T-helper 1 cell treated with Interleukin-12 subunit alpha and Interleukin-12 subunit beta and Interleukin-4 antibody, amounts not matched to agents 30 μg/mL and 1 μg/mL, for 36 hours (primary cell): Measurements from ENCODE around the gene TICAM2.

Experiments used
- H3K27ac Mint-ChIP-seq: one replicate; pipeline ENCODE4 v1.8.0; 2021; ENCODE audit warnings: mild to moderate bottlenecking, mixed read lengths
- H3K27me3 Mint-ChIP-seq: one replicate; pipeline ENCODE4 v1.8.0; 2021; ENCODE audit warnings: low read depth, mixed read lengths
- H3K36me3 Mint-ChIP-seq: one replicate; pipeline ENCODE4 v1.8.0; 2021; ENCODE audit warnings: low read depth, mixed read lengths
- H3K4me1 Mint-ChIP-seq: one replicate; pipeline ENCODE4 v1.8.0; 2021; ENCODE audit warnings: low read depth, mixed read lengths
- H3K4me3 Mint-ChIP-seq: one replicate; pipeline ENCODE4 v1.8.0; 2021; ENCODE audit warnings: mild to moderate bottlenecking, moderate library complexity, mixed read lengths
- H3K9me3 Mint-ChIP-seq: one replicate; pipeline ENCODE4 v1.8.0; 2021; ENCODE audit warnings: mixed read lengths

Gene TICAM2

GRCh38 chr5:115589043-115589442 lies 13.2 kb downstream of the TICAM2 start:
- peaks cover 3% of the 10 kb centered on the region for H3K27me3 Mint-ChIP-seq
- no peak overlapping the region for H3K27ac Mint-ChIP-seq
- no peaks in the 10 kb centered on the region for H3K9me3 Mint-ChIP-seq
- peaks cover 2% of the 10 kb centered on the region for H3K4me1 Mint-ChIP-seq
- H3K4me3 Mint-ChIP-seq, result no peak overlapping the region
- H3K36me3 Mint-ChIP-seq, result peaks cover 2% of the 10 kb centered on the region

GRCh38 chr5:115588640-115589039 lies 13.6 kb downstream of the TICAM2 start:
- Mint-ChIP-seq H3K9me3 (no peaks in the 10 kb centered on the region), H3K4me1 (peaks cover 2% of the 10 kb centered on the region)

GRCh38 chr5:115586525-115587146 lies 15.6 kb downstream of the TICAM2 start:
- Mint-ChIP-seq H3K4me3 (no peak overlapping the region), H3K36me3 (peaks cover 3% of the 10 kb centered on the region), H3K4me1 (peaks cover 2% of the 10 kb centered on the region), H3K27me3 (peaks cover 2% of the 10 kb centered on the region), H3K9me3 (no peaks in the 10 kb centered on the region), H3K27ac (no peak overlapping the region)

More at GRCh38 chr5:115588640-115589039, 13.6 kb downstream of the TICAM2 start:
- Mint-ChIP-seq H3K27me3 (peaks cover 3% of the 10 kb centered on the region), H3K4me3 (no peak overlapping the region), H3K27ac (no peak overlapping the region), H3K36me3 (peaks cover 2% of the 10 kb centered on the region)

GRCh38 chr5:115585265-115585664 lies 17.0 kb downstream of the TICAM2 start:
- Mint-ChIP-seq H3K36me3 (peaks cover 5% of the 10 kb centered on the region), H3K4me1 (no peaks in the 10 kb centered on the region), H3K4me3 (no peak overlapping the region), H3K27ac (no peak overlapping the region), H3K27me3 (no peaks in the 10 kb centered on the region), H3K9me3 (no peaks in the 10 kb centered on the region)

- no peak overlapping the region for H3K4me3 Mint-ChIP-seq
- H3K27ac Mint-ChIP-seq, result no peak overlapping the region
- H3K36me3 Mint-ChIP-seq, result peaks cover 5% of the 10 kb centered on the region
- no peaks in the 10 kb centered on the region for H3K4me1 Mint-ChIP-seq
- no peaks in the 10 kb centered on the region for H3K27me3 Mint-ChIP-seq
- H3K9me3 Mint-ChIP-seq, result no peaks in the 10 kb centered on the region
Observed at GRCh38 chr5:115584501-115584900, 17.8 kb downstream of the TICAM2 start.

- H3K9me3 Mint-ChIP-seq, result no peaks in the 10 kb centered on the region
- H3K4me3 Mint-ChIP-seq, result no peak overlapping the region
- no peaks in the 10 kb centered on the region for H3K27me3 Mint-ChIP-seq
- H3K36me3 Mint-ChIP-seq, result peaks cover 5% of the 10 kb centered on the region
- no peaks in the 10 kb centered on the region for H3K4me1 Mint-ChIP-seq
- H3K27ac Mint-ChIP-seq, result no peak overlapping the region
Observed at GRCh38 chr5:115583474-115583873, 18.8 kb downstream of the TICAM2 start.

- Mint-ChIP-seq H3K9me3 (no peaks in the 10 kb centered on the region), H3K27me3 (no peaks in the 10 kb centered on the region), H3K36me3 (peaks cover 5% of the 10 kb centered on the region), H3K4me3 (no peak overlapping the region), H3K27ac (no peak overlapping the region), H3K4me1 (no peaks in the 10 kb centered on the region)
Observed at GRCh38 chr5:115580941-115581340, 21.3 kb downstream of the TICAM2 start.

- no peaks in the 10 kb centered on the region for H3K4me1 Mint-ChIP-seq
- H3K9me3 Mint-ChIP-seq, result no peaks in the 10 kb centered on the region
- H3K4me3 Mint-ChIP-seq, result no peak overlapping the region
- peaks cover 5% of the 10 kb centered on the region for H3K36me3 Mint-ChIP-seq
- no peak overlapping the region for H3K27ac Mint-ChIP-seq
- no peaks in the 10 kb centered on the region for H3K27me3 Mint-ChIP-seq
Observed at GRCh38 chr5:115579747-115580173, 22.5 kb downstream of the TICAM2 start.

GRCh38 chr5:115579216-115579615 lies 23.1 kb downstream of the TICAM2 start:
- Mint-ChIP-seq H3K4me1 (no peaks in the 10 kb centered on the region), H3K4me3 (no peak overlapping the region), H3K27me3 (no peaks in the 10 kb centered on the region), H3K27ac (no peak overlapping the region), H3K36me3 (peaks cover 5% of the 10 kb centered on the region), H3K9me3 (no peaks in the 10 kb centered on the region)

- Mint-ChIP-seq H3K4me1 (no peaks in the 10 kb centered on the region), H3K27ac (no peak overlapping the region), H3K4me3 (no peak overlapping the region), H3K36me3 (peaks cover 5% of the 10 kb centered on the region), H3K27me3 (peaks cover 2% of the 10 kb centered on the region), H3K9me3 (no peaks in the 10 kb centered on the region)
Observed at GRCh38 chr5:115578657-115579056, 23.6 kb downstream of the TICAM2 start.

- no peaks in the 10 kb centered on the region for H3K4me1 Mint-ChIP-seq
- H3K4me3 Mint-ChIP-seq, result no peak overlapping the region
- no peak overlapping the region for H3K27ac Mint-ChIP-seq
- H3K9me3 Mint-ChIP-seq, result no peaks in the 10 kb centered on the region
- H3K27me3 Mint-ChIP-seq, result peaks cover 3% of the 10 kb centered on the region
- peaks cover 3% of the 10 kb centered on the region for H3K36me3 Mint-ChIP-seq
Observed at GRCh38 chr5:115577741-115578140, 24.5 kb downstream of the TICAM2 start.

- Mint-ChIP-seq H3K27ac (no peak overlapping the region), H3K4me1 (no peaks in the 10 kb centered on the region), H3K36me3 (peaks cover 3% of the 10 kb centered on the region), H3K4me3 (no peak overlapping the region), H3K9me3 (no peaks in the 10 kb centered on the region), H3K27me3 (peaks cover 8% of the 10 kb centered on the region)
Observed at GRCh38 chr5:115577329-115577728, 24.9 kb downstream of the TICAM2 start.

- H3K27ac Mint-ChIP-seq, result no peak overlapping the region
- peaks cover under 1% of the 10 kb centered on the region for H3K36me3 Mint-ChIP-seq
- no peaks in the 10 kb centered on the region for H3K4me1 Mint-ChIP-seq
- no peaks in the 10 kb centered on the region for H3K9me3 Mint-ChIP-seq
- H3K4me3 Mint-ChIP-seq, result no peak overlapping the region
- H3K27me3 Mint-ChIP-seq, result peaks cover 16% of the 10 kb centered on the region
Observed at GRCh38 chr5:115575167-115576070, 26.9 kb downstream of the TICAM2 start.

GRCh38 chr5:115573133-115573532 lies 29.1 kb downstream of the TICAM2 start:
- no peaks in the 10 kb centered on the region for H3K36me3 Mint-ChIP-seq
- no peaks in the 10 kb centered on the region for H3K9me3 Mint-ChIP-seq
- no peak overlapping the region for H3K27ac Mint-ChIP-seq
- no peak overlapping the region for H3K4me3 Mint-ChIP-seq
- H3K27me3 Mint-ChIP-seq, result peaks cover 16% of the 10 kb centered on the region
- H3K4me1 Mint-ChIP-seq, result no peaks in the 10 kb centered on the region

GRCh38 chr5:115571441-115571878 lies 30.8 kb downstream of the TICAM2 start:
- H3K4me1 Mint-ChIP-seq, result no peaks in the 10 kb centered on the region
- H3K9me3 Mint-ChIP-seq, result no peaks in the 10 kb centered on the region
- no peak overlapping the region for H3K4me3 Mint-ChIP-seq
- H3K27ac Mint-ChIP-seq, result no peak overlapping the region
- H3K27me3 Mint-ChIP-seq, result peaks cover 21% of the 10 kb centered on the region
- no peaks in the 10 kb centered on the region for H3K36me3 Mint-ChIP-seq
